Measurements from ENCODE around the gene TBC1D5. TPM values are rescaled to one million over a fixed set of nuclear protein-coding genes. Genes with fewer than 3 reads are reported as not detected.

The TBC1D5 gene
- total RNA-seq, 2 donors from 2014 or later, result 68.8 to 77.7 TPM

DNA sequence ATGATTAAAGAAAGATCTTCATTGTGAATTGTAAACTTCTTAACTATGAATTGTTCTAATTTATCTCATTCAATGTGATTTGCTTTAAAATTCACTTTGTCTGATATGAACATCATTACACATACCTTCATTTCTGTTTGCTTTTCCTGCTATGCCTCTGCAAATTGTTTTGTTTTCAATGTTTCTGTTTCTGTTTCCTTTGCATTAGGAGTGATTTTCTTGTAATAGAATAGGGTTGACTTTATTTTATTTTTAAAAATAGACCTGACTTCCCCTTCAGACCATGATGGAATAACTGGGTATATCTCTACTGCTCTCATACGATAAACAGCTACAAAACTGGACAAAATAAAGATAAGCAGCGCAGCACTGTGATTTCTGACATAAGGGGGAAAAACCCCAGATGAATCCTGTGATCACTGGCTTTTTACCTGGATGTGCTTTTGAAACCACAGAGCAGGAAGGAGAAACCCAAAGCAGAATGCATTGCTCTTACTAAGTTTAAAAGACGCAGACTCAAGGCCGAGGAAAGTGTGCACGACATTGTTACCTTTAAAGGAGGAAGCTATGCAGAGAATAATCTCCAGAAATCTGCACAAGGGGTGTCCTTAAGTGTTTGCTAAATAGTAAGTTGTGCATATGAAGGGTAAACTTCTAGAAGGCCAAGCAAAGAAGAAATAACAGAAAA is 420.2 kb downstream of the TBC1D5 start:
- Histone ChIP-seq H3K27ac (ENCODE audit: low read depth, low read length) (no peak overlapping the region), H3K4me3 (ENCODE audit: low read length) (no peak overlapping the region), H3K4me1 (ENCODE audit: control insufficient read depth, insufficient read depth, low read length) (no peaks in the 10 kb centered on the region), H3K27me3 (ENCODE audit: control insufficient read depth, insufficient read depth, low read length, poor library complexity, severe bottlenecking) (no peaks in the 10 kb centered on the region), H3K9me3 (ENCODE audit: control insufficient read depth, low read length) (no peaks in the 10 kb centered on the region), H3K9ac (ENCODE audit: extremely low read depth, low read length, poor library complexity, severe bottlenecking) (no peak overlapping the region), H3K36me3 (ENCODE audit: control insufficient read depth, insufficient read depth, low read length) (no peaks in the 10 kb centered on the region)
- Mint-ChIP-seq H3K27ac (no peak overlapping the region), H3K27me3 (ENCODE audit: insufficient read depth) (no peaks in the 10 kb centered on the region), H3K9me3 (no peaks in the 10 kb centered on the region), H3K4me3 (no peak overlapping the region), H3K36me3 (ENCODE audit: low read depth) (peaks cover 7% of the 10 kb centered on the region), H3K4me1 (no peaks in the 10 kb centered on the region)
- no peak for DNase-seq
- 96 to 97% methylated on average over 5 of the region's 5 CpGs for WGBS, 2 experiments (ENCODE audit: insufficient coverage in 1 of 2, insufficient read length in 1 of 2)
- TF ChIP-seq, protein P1, sequence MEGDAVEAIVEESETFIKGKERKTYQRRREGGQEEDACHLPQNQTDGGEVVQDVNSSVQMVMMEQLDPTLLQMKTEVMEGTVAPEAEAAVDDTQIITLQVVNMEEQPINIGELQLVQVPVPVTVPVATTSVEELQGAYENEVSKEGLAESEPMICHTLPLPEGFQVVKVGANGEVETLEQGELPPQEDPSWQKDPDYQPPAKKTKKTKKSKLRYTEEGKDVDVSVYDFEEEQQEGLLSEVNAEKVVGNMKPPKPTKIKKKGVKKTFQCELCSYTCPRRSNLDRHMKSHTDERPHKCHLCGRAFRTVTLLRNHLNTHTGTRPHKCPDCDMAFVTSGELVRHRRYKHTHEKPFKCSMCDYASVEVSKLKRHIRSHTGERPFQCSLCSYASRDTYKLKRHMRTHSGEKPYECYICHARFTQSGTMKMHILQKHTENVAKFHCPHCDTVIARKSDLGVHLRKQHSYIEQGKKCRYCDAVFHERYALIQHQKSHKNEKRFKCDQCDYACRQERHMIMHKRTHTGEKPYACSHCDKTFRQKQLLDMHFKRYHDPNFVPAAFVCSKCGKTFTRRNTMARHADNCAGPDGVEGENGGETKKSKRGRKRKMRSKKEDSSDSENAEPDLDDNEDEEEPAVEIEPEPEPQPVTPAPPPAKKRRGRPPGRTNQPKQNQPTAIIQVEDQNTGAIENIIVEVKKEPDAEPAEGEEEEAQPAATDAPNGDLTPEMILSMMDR (conservative IDR thresholded peaks at IDR 0.05), result no peak

DNA sequence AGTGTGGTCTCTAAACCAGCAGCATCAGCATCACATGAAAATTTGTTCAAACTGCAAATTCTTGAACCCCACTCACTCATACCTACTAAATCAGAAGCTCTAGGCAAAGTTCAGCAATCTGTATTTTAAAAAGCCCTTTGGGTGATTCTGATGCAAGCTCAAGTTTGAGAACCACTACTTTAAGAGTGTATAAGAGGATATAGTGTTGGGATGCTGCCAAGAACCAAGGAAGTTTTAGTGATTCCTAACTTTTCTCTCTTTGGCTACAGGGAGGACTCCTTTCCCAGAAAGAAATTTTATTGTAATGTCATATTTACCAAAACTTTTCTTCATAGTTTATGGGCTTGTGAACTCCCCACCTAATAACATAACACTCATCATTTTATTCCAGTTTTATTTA is 422.2 kb downstream of the TBC1D5 start:
- DNase-seq, result no peak
- Mint-ChIP-seq H3K36me3 (ENCODE audit: low read depth) (peaks cover 7% of the 10 kb centered on the region), H3K27me3 (ENCODE audit: insufficient read depth) (no peaks in the 10 kb centered on the region)

DNA sequence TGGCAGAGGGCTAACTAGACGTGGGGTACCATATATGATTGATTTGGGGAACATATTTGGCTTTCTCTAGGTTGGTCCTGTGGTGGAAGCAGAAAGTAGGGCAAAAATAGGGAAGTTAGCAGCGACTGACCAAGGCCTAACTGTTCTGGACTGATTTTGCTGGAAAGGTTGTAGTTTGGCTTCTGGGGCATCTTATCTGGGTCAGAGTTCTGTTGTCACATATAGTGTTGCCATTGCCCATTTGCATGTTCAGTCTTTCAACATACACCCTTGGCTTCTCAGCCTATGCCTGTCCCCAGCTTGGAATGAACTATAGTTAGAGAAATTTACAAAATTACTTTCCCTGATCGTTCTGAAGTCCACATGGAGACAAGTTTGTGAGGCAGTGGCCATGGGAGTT is 426.5 kb downstream of the TBC1D5 start:
- DNase-seq, result no peak
- TF ChIP-seq, protein P1 (conservative IDR thresholded peaks at IDR 0.05), result no peak
- Mint-ChIP-seq H3K9me3 (no peaks in the 10 kb centered on the region), H3K4me1 (peaks cover 17% of the 10 kb centered on the region), H3K36me3 (ENCODE audit: low read depth) (peaks cover 7% of the 10 kb centered on the region), H3K4me3 (no peak overlapping the region), H3K27ac (no peak overlapping the region), H3K27me3 (ENCODE audit: insufficient read depth) (no peaks in the 10 kb centered on the region)
- no peak overlapping the region for H3K4me3 ChIP-seq (ENCODE audit: low read length)
- H3K27ac ChIP-seq (ENCODE audit: low read depth, low read length), result no peak overlapping the region
- WGBS, 2 experiments (ENCODE audit: insufficient coverage in 1 of 2, insufficient read length in 1 of 2), result 87 to 90% methylated on average over 2 to 3 of the region's 3 CpGs
- no peak overlapping the region for H3K9ac ChIP-seq (ENCODE audit: extremely low read depth, low read length, poor library complexity, severe bottlenecking)
- no peaks in the 10 kb centered on the region for H3K36me3 ChIP-seq (ENCODE audit: control insufficient read depth, insufficient read depth, low read length)
- H3K4me1 ChIP-seq (ENCODE audit: control insufficient read depth, insufficient read depth, low read length), result peaks cover 5% of the 10 kb centered on the region
- H3K9me3 ChIP-seq (ENCODE audit: control insufficient read depth, low read length), result no peaks in the 10 kb centered on the region
- no peaks in the 10 kb centered on the region for H3K27me3 ChIP-seq (ENCODE audit: control insufficient read depth, insufficient read depth, low read length, poor library complexity, severe bottlenecking)

More for the DNA sequence above, 422.2 kb downstream of the TBC1D5 start:
- Histone ChIP-seq H3K9me3 (ENCODE audit: control insufficient read depth, low read length) (no peaks in the 10 kb centered on the region), H3K36me3 (ENCODE audit: control insufficient read depth, insufficient read depth, low read length) (no peaks in the 10 kb centered on the region), H3K27ac (ENCODE audit: low read depth, low read length) (no peak overlapping the region), H3K9ac (ENCODE audit: extremely low read depth, low read length, poor library complexity, severe bottlenecking) (no peak overlapping the region), H3K4me3 (ENCODE audit: low read length) (no peak overlapping the region), H3K27me3 (ENCODE audit: control insufficient read depth, insufficient read depth, low read length, poor library complexity, severe bottlenecking) (no peaks in the 10 kb centered on the region), H3K4me1 (ENCODE audit: control insufficient read depth, insufficient read depth, low read length) (no peaks in the 10 kb centered on the region)
- TF ChIP-seq, protein P1 (conservative IDR thresholded peaks at IDR 0.05), result no peak
- Mint-ChIP-seq H3K4me1 (no peaks in the 10 kb centered on the region), H3K27ac (no peak overlapping the region), H3K9me3 (no peaks in the 10 kb centered on the region), H3K4me3 (no peak overlapping the region)
